GM21390 (cell line): ENCODE results near the gene SEMG1.

Experiments used
- ATAC-seq: cut with Tn5 transposase; IDR thresholded peaks from one replicate; pipeline ENCODE4 v1.9.1; 2021; ENCODE audit not compliant: unreplicated experiment

SEMG1 gene

GRCh38 chr20:45206725-45207124 lies at the start of gene SEMG1:
TSS of gene SEMG1 (plus strand) at chr20:45207033. CDS start at chr20:45207054, 21 bp downstream.
- no peak for ATAC-seq

GRCh38 chr20:45157962-45158361 lies 48.9 kb upstream of the SEMG1 start:
- ATAC-seq = no peak

GRCh38 chr20:45163083-45163803 lies 43.6 kb upstream of the SEMG1 start:
- no peak for ATAC-seq

- no peak for ATAC-seq
These were observed 41.9 kb upstream of the SEMG1 start for GRCh38 chr20:45164906-45165305.

- no peak for ATAC-seq
These were observed 33.3 kb upstream of the SEMG1 start for GRCh38 chr20:45173522-45173921.

- no peak for ATAC-seq
These were observed 32.1 kb upstream of the SEMG1 start, which contains the start of gene PI3 for GRCh38 chr20:45174434-45175364. TSS of gene PI3 (plus strand) at chr20:45174902. CDS start at chr20:45174923, 21 bp downstream.

GRCh38 chr20:45176526-45177267 lies 30.1 kb upstream of the SEMG1 start:
- ATAC-seq = no peak

GRCh38 chr20:45179166-45179565 lies 27.7 kb upstream of the SEMG1 start:
- ATAC-seq = no peak

GRCh38 chr20:45181639-45182038 lies 25.2 kb upstream of the SEMG1 start:
- ATAC-seq = no peak

GRCh38 chr20:45183084-45183483 lies 23.7 kb upstream of the SEMG1 start:
- no peak for ATAC-seq

- ATAC-seq = no peak
These were observed 19.1 kb upstream of the SEMG1 start for GRCh38 chr20:45187693-45188092.

GRCh38 chr20:45189067-45189609 lies 17.7 kb upstream of the SEMG1 start:
- ATAC-seq = no peak

GRCh38 chr20:45189861-45190260 lies 17.0 kb upstream of the SEMG1 start:
- no peak for ATAC-seq

GRCh38 chr20:45191926-45192325 lies 14.9 kb upstream of the SEMG1 start:
- ATAC-seq = no peak

- no peak for ATAC-seq
These were observed 13.5 kb upstream of the SEMG1 start for GRCh38 chr20:45193331-45193730.

GRCh38 chr20:45209924-45210323 lies 3.1 kb downstream of the SEMG1 start:
- no peak for ATAC-seq

- no peak for ATAC-seq
These were observed 5.0 kb downstream of the SEMG1 start for GRCh38 chr20:45211569-45212474.

- ATAC-seq = no peak
These were observed 6.0 kb downstream of the SEMG1 start for GRCh38 chr20:45212836-45213235.

- no peak for ATAC-seq
These were observed 11.3 kb downstream of the SEMG1 start for GRCh38 chr20:45218124-45218523.

- no peak for ATAC-seq
These were observed 11.8 kb downstream of the SEMG1 start for GRCh38 chr20:45218636-45219035.
